Measurements from ENCODE around the gene TMEM178B.

DNA sequence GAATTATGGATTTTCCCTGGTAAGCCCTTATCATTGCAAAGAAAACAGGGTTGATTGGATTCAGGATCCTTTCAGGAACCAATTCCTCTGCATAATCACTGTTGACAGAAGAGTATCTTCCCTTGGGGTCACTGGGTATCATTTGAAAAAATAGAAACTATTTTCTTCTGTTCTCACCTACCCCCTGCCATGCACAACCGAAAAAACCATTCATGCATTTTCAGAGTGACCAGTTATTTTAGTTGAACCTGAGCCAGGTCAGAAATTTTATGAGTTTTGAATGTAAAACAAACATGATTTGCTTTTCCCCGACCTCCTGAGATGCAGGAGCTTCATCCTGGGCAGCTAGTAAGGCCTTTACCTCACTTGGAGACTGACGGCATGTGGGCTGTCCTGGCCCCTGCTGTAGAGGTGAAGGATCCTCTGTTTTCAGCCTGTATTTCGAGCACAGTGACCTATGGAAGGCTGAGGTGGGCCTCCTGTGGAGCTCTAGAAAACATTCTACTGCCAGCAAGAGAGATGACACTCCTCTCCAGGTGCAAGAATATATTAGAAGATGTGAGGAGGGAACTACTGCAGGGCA, 30.1 kb downstream of the TMEM178B start:
- no peak for TF ChIP-seq POLR2A (conservative IDR thresholded peaks at IDR 0.05)
- TF ChIP-seq RBM22 (IDR thresholded peaks at IDR 0.05; ENCODE audit: low read depth, low read length, poor library complexity, severe bottlenecking): no peak
- TF ChIP-seq TEAD4 (IDR thresholded peaks at IDR 0.05; ENCODE audit: low read length): no peak
- TF ChIP-seq TEAD4 (CRISPR knock-in tag; IDR thresholded peaks at IDR 0.05; ENCODE audit: borderline replicate concordance): no peak
- no peak for TF ChIP-seq STAT5B (CRISPR knock-in tag; IDR thresholded peaks at IDR 0.05)
- TF ChIP-seq ESRRA (IDR thresholded peaks at IDR 0.05; ENCODE audit: borderline replicate concordance, low read depth): no peak
- TF ChIP-seq MXI1 (IDR thresholded peaks at IDR 0.05; ENCODE audit: low read depth, low read length): no peak
- no peak for TF ChIP-seq ZNF134 (CRISPR knock-in tag; conservative IDR thresholded peaks at IDR 0.05)
- no peak for TF ChIP-seq MECOM (CRISPR knock-in tag; IDR thresholded peaks at IDR 0.05)
- TF ChIP-seq, protein P1, sequence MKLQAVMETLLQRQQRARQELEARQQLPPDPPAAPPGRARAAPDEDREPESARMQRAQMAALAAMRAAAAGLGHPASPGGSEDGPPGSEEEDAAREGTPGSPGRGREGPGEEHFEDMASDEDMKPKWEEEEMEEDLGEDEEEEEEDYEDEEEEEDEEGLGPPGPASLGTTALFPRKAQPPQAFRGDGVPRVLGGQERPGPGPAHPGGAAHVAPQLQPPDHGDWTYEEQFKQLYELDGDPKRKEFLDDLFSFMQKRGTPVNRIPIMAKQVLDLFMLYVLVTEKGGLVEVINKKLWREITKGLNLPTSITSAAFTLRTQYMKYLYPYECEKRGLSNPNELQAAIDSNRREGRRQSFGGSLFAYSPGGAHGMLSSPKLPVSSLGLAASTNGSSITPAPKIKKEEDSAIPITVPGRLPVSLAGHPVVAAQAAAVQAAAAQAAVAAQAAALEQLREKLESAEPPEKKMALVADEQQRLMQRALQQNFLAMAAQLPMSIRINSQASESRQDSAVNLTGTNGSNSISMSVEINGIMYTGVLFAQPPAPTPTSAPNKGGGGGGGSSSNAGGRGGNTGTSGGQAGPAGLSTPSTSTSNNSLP (IDR thresholded peaks at IDR 0.05; ENCODE audit: borderline replicate concordance, low read depth, low read length): no peak
- TF ChIP-seq SMAD4 (CRISPR knock-in tag; conservative IDR thresholded peaks at IDR 0.05): no peak
- no peak for TF ChIP-seq JUND (IDR thresholded peaks at IDR 0.05; ENCODE audit: borderline replicate concordance, low read depth, low read length)
- no peak for TF ChIP-seq JUND (tag; IDR thresholded peaks at IDR 0.05; ENCODE audit: borderline replicate concordance, low read depth, low read length)
